HepG2 (cell line): ENCODE measurements around the gene OCSTAMP. TPM values are rescaled to one million over a fixed set of nuclear protein-coding genes. Genes with fewer than 3 reads are reported as not detected.

ENCODE experiments used
- ELF1 ChIP-seq: sonication (generic); formaldehyde crosslinking; IDR thresholded peaks from 2 replicates; pipeline ENCODE4 v1.4.0; 2020; ENCODE audit warnings: missing genetic modification reagents
- GFI1 ChIP-seq: sonication (generic); formaldehyde crosslinking; IDR thresholded peaks from 2 replicates; pipeline ENCODE4 v1.5.0; 2020; ENCODE audit warnings: missing genetic modification reagents, mild to moderate bottlenecking, borderline replicate concordance
- IRF2 ChIP-seq: IDR thresholded peaks from 2 replicates; pipeline ENCODE4 v1.6.1; 2018; ENCODE audit warnings: missing genetic modification reagents, missing compliant biosample characterization
- MED1 ChIP-seq: sonication (generic); formaldehyde crosslinking; IDR thresholded peaks from 2 replicates; pipeline ENCODE4 v1.4.0; 2020; ENCODE audit warnings: missing genetic modification reagents
- MEF2D ChIP-seq: sonication (generic); formaldehyde crosslinking; IDR thresholded peaks from 2 replicates; pipeline ENCODE4 v1.5.1; 2020; ENCODE audit warnings: mild to moderate bottlenecking, missing genetic modification reagents
- NAIF1 ChIP-seq: sonication (generic); formaldehyde crosslinking; IDR thresholded peaks from 2 replicates; pipeline ENCODE4 v1.5.0; 2020; ENCODE audit warnings: mild to moderate bottlenecking, missing genetic modification reagents, borderline replicate concordance
- NCOA2 ChIP-seq: sonication (generic); formaldehyde crosslinking; IDR thresholded peaks from 2 replicates; pipeline ENCODE4 v1.8.0; 2022; ENCODE audit warnings: inconsistent platforms
- NR2F6 ChIP-seq, 2 experiments: IDR thresholded peaks; 2 replicates each; pipeline ENCODE4 v1.6.1; 2016; ENCODE audit warnings: antibody characterized with exemption in 1 of 2, mild to moderate bottlenecking in 1 of 2
- SOX5 ChIP-seq: IDR thresholded peaks from 2 replicates; pipeline ENCODE4 v1.6.1; 2016; ENCODE audit warnings: borderline replicate concordance
- WIZ ChIP-seq: sonication (generic); formaldehyde crosslinking; IDR thresholded peaks from 2 replicates; pipeline ENCODE4 v1.5.1; 2020; ENCODE audit warnings: mild to moderate bottlenecking, missing genetic modification reagents
- ZSCAN30 ChIP-seq: sonication (generic); formaldehyde crosslinking; IDR thresholded peaks from 2 replicates; pipeline ENCODE4 v1.5.0; 2020; ENCODE audit warnings: mild to moderate bottlenecking, missing genetic modification reagents
- polyA plus RNA-seq, 8 experiments: library from polyadenylated mRNA; depleted of rRNA in 3 of 8; stranded (reverse) in 7 of 8; unstranded in 1 of 8; fragments of >200 nt; fragmentation: Illumina TruSeq in 4 of 8; extraction: Trizol in 4 of 8; gene quantifications; 2 replicates each; pipeline versions ENCODE4 v1.2.1 to v1.2.3, GENCODE V29; 2011 to 2016; ENCODE audit warnings: low read depth in 4 of 8, missing spikeins in 1 of 8, mixed read lengths in 1 of 8; ENCODE audit not compliant: insufficient read depth in 1 of 8
- total RNA-seq, 5 experiments: library from RNA; depleted of rRNA; stranded (reverse); fragments of >200 nt; fragmentation: Illumina TruSeq; extraction: Trizol; gene quantifications; 2 replicates each; pipeline ENCODE4 v1.2.3, GENCODE V29; 2016; ENCODE audit warnings: low read depth in 1 of 5
- TF ChIP-seq, protein P1 (sequence below), 2 experiments: sonication (generic) in 1 of 2; formaldehyde crosslinking in 1 of 2; IDR thresholded peaks; 2 replicates each; pipeline versions ENCODE4 v1.4.0 to v1.6.1; 2016 to 2020; ENCODE audit warnings: borderline replicate concordance in 1 of 2, low read depth in 1 of 2, mild to moderate bottlenecking in 1 of 2, missing genetic modification reagents in 1 of 2
- TF ChIP-seq, protein P2 (sequence below): sonication (generic); formaldehyde crosslinking; conservative IDR thresholded peaks from 2 replicates; pipeline ENCODE4 v1.4.0; 2020; ENCODE audit warnings: missing genetic modification reagents
- TF ChIP-seq, protein P3 (sequence below): sonication (generic); formaldehyde crosslinking; IDR thresholded peaks from 2 replicates; pipeline ENCODE4 v1.5.0; 2020; ENCODE audit warnings: mild to moderate bottlenecking, missing genetic modification reagents
- TF ChIP-seq, protein P4 (sequence below): sonication (generic); formaldehyde crosslinking; IDR thresholded peaks from 2 replicates; pipeline ENCODE4 v1.9.0; 2021; ENCODE audit warnings: mild to moderate bottlenecking, missing genetic modification reagents

The OCSTAMP gene
- total and polyA plus RNA-seq, 2 of the 13 experiments (the other 11 are each of a cell fraction or from before 2014, with no cell fraction given), result not detected

DNA sequence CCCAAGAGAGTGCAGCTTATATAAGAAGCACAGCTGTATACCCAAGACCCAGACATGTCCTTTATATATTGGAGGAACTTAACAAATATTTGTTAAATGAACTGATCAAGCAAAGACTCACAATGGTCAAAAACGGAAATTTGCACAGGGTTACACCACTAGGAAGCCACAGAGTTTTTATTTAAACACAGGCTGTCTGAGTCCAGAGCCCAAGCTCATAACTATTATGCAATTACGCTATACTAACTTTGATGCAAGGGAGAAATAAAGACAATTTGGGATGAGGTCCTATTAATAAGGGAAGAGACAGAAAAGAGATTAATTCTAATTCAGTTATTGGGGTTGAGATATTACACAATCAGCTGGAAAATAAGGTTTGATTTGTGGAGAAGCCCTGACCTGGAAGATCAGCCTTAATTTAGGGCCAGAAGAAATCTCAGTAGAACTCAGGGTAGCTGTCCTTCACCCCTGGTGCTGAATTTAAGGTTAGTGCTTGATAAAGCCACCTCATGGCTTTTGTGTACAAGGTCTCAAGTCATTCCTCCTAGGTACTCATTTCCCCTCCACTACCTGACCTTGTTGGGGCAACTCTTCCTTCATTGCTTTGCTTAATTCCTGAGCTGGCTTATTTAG is 26.6 kb downstream of the OCSTAMP start (continued):
- TF ChIP-seq, protein P1, sequence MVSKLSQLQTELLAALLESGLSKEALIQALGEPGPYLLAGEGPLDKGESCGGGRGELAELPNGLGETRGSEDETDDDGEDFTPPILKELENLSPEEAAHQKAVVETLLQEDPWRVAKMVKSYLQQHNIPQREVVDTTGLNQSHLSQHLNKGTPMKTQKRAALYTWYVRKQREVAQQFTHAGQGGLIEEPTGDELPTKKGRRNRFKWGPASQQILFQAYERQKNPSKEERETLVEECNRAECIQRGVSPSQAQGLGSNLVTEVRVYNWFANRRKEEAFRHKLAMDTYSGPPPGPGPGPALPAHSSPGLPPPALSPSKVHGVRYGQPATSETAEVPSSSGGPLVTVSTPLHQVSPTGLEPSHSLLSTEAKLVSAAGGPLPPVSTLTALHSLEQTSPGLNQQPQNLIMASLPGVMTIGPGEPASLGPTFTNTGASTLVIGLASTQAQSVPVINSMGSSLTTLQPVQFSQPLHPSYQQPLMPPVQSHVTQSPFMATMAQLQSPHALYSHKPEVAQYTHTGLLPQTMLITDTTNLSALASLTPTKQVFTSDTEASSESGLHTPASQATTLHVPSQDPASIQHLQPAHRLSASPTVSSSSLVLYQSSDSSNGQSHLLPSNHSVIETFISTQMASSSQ (IDR thresholded peaks at IDR 0.05; ENCODE audit: low read depth), result no peak
- TF ChIP-seq, protein P1 (CRISPR knock-in tag; IDR thresholded peaks at IDR 0.05; ENCODE audit: borderline replicate concordance), result no peak
- TF ChIP-seq, protein P2, sequence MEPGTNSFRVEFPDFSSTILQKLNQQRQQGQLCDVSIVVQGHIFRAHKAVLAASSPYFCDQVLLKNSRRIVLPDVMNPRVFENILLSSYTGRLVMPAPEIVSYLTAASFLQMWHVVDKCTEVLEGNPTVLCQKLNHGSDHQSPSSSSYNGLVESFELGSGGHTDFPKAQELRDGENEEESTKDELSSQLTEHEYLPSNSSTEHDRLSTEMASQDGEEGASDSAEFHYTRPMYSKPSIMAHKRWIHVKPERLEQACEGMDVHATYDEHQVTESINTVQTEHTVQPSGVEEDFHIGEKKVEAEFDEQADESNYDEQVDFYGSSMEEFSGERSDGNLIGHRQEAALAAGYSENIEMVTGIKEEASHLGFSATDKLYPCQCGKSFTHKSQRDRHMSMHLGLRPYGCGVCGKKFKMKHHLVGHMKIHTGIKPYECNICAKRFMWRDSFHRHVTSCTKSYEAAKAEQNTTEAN (CRISPR knock-in tag), result peak; percentile 45; the same call in 1 of the 2 replicates
- TF ChIP-seq, protein P3, sequence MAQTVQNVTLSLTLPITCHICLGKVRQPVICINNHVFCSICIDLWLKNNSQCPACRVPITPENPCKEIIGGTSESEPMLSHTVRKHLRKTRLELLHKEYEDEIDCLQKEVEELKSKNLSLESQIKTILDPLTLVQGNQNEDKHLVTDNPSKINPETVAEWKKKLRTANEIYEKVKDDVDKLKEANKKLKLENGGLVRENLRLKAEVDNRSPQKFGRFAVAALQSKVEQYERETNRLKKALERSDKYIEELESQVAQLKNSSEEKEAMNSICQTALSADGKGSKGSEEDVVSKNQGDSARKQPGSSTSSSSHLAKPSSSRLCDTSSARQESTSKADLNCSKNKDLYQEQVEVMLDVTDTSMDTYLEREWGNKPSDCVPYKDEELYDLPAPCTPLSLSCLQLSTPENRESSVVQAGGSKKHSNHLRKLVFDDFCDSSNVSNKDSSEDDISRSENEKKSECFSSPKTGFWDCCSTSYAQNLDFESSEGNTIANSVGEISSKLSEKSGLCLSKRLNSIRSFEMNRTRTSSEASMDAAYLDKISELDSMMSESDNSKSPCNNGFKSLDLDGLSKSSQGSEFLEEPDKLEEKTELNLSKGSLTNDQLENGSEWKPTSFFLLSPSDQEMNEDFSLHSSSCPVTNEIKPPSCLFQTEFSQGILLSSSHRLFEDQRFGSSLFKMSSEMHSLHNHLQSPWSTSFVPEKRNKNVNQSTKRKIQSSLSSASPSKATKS (CRISPR knock-in tag), result no peak
- TF ChIP-seq NAIF1 (CRISPR knock-in tag), result peak; percentile 50; the same call in 1 of the 2 replicates
- no peak for TF ChIP-seq IRF2 (CRISPR knock-in tag)
- TF ChIP-seq NCOA2, result no peak
- no peak for TF ChIP-seq NR2F6 (IDR thresholded peaks at IDR 0.05)
- no peak for TF ChIP-seq NR2F6 (CRISPR knock-in tag; IDR thresholded peaks at IDR 0.05)
- peak; percentile 72; the same call in 1 of the 2 replicates for TF ChIP-seq MEF2D (CRISPR knock-in tag)
- TF ChIP-seq GFI1, result peak; percentile 92
- no peak for TF ChIP-seq ZSCAN30 (CRISPR knock-in tag)
- TF ChIP-seq MED1 (CRISPR knock-in tag), result peak; percentile 29; the same call in 1 of the 2 replicates
- TF ChIP-seq, protein P4, sequence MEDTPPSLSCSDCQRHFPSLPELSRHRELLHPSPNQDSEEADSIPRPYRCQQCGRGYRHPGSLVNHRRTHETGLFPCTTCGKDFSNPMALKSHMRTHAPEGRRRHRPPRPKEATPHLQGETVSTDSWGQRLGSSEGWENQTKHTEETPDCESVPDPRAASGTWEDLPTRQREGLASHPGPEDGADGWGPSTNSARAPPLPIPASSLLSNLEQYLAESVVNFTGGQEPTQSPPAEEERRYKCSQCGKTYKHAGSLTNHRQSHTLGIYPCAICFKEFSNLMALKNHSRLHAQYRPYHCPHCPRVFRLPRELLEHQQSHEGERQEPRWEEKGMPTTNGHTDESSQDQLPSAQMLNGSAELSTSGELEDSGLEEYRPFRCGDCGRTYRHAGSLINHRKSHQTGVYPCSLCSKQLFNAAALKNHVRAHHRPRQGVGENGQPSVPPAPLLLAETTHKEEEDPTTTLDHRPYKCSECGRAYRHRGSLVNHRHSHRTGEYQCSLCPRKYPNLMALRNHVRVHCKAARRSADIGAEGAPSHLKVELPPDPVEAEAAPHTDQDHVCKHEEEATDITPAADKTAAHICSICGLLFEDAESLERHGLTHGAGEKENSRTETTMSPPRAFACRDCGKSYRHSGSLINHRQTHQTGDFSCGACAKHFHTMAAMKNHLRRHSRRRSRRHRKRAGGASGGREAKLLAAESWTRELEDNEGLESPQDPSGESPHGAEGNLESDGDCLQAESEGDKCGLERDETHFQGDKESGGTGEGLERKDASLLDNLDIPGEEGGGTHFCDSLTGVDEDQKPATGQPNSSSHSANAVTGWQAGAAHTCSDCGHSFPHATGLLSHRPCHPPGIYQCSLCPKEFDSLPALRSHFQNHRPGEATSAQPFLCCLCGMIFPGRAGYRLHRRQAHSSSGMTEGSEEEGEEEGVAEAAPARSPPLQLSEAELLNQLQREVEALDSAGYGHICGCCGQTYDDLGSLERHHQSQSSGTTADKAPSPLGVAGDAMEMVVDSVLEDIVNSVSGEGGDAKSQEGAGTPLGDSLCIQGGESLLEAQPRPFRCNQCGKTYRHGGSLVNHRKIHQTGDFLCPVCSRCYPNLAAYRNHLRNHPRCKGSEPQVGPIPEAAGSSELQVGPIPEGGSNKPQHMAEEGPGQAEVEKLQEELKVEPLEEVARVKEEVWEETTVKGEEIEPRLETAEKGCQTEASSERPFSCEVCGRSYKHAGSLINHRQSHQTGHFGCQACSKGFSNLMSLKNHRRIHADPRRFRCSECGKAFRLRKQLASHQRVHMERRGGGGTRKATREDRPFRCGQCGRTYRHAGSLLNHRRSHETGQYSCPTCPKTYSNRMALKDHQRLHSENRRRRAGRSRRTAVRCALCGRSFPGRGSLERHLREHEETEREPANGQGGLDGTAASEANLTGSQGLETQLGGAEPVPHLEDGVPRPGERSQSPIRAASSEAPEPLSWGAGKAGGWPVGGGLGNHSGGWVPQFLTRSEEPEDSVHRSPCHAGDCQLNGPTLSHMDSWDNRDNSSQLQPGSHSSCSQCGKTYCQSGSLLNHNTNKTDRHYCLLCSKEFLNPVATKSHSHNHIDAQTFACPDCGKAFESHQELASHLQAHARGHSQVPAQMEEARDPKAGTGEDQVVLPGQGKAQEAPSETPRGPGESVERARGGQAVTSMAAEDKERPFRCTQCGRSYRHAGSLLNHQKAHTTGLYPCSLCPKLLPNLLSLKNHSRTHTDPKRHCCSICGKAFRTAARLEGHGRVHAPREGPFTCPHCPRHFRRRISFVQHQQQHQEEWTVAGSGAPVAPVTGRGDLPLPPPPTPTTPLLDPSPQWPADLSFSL, result no peak
- TF ChIP-seq WIZ (CRISPR knock-in tag), result peak; percentile 84; the same call in 1 of the 2 replicates
- peak; percentile 34; the same call in 1 of the 2 replicates for TF ChIP-seq SOX5 (CRISPR knock-in tag)
- TF ChIP-seq ELF1 (CRISPR knock-in tag), result no peak
